C4-2B (cell line): Measurements from ENCODE around the gene GOSR2.

Source experiments
- H3K27ac ChIP-seq: fragments of 450-650 bp; 2 replicates; pipeline ENCODE4 v1.5.1; 2017
- ZFX ChIP-seq: fragments of 450-650 bp; IDR thresholded peaks from 2 replicates; pipeline ENCODE4 v1.6.1; 2017
- TF ChIP-seq, protein P1 (sequence below): fragments of 450-650 bp; conservative IDR thresholded peaks from 2 replicates; pipeline ENCODE4 v1.5.1; 2017; ENCODE audit warnings: mild to moderate bottlenecking

The GOSR2 gene

DNA sequence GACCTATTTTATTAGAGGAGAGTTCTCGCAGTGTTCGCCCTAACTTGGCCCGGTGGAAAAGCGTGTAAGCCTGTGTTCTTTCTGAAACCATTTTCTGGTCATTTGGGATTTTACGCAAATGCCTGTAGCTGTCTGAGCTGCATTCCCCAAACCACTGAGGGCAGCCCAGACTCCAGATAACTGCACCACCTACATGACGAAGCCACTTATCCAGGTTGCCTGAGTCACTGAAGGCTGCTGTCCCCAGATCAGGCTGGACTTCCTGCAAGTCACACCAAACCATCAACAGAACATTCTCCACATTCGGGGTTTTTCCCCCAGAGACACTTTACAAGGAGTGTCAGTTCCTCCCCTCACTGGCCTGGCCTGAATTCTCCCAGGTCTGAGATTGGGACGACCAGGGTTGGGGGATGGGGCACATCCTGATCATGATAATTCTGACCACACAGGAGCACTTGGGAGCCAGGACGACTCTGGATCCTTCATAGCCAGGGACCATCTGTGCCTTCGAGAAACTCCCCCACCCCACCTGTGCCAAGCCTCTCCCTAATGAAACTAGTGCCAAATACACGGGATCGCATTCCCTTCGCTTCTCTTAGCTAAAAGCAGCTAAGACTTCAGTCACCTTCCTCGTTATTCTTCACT is 53.8 kb downstream of the GOSR2 start:
- TF ChIP-seq, protein P1, sequence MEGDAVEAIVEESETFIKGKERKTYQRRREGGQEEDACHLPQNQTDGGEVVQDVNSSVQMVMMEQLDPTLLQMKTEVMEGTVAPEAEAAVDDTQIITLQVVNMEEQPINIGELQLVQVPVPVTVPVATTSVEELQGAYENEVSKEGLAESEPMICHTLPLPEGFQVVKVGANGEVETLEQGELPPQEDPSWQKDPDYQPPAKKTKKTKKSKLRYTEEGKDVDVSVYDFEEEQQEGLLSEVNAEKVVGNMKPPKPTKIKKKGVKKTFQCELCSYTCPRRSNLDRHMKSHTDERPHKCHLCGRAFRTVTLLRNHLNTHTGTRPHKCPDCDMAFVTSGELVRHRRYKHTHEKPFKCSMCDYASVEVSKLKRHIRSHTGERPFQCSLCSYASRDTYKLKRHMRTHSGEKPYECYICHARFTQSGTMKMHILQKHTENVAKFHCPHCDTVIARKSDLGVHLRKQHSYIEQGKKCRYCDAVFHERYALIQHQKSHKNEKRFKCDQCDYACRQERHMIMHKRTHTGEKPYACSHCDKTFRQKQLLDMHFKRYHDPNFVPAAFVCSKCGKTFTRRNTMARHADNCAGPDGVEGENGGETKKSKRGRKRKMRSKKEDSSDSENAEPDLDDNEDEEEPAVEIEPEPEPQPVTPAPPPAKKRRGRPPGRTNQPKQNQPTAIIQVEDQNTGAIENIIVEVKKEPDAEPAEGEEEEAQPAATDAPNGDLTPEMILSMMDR, result no peak
- TF ChIP-seq ZFX, result no peak
- no peak overlapping the region for H3K27ac ChIP-seq

DNA sequence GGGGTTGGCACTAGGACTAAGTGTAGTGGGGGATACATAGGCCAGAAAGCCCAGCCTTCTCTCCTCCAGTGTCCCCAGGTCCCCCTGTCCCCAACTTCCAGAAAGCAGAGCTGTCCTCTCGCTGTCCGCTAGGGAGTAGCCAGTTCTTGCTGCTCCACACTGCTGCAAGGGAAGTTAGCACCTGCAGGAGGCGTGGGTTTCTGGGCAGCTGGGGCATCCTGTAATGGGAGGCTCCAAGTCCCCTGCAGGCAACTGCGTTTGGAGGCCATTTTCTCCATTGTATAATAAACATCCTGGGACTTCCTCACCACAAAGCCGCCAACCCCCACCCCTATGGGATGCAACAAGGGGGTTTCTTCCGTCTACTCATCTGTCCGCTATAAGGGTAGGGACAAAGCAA is 54.4 kb downstream of the GOSR2 start:
- TF ChIP-seq ZFX, result no peak
- TF ChIP-seq, protein P1, result no peak
- no peak overlapping the region for H3K27ac ChIP-seq

DNA sequence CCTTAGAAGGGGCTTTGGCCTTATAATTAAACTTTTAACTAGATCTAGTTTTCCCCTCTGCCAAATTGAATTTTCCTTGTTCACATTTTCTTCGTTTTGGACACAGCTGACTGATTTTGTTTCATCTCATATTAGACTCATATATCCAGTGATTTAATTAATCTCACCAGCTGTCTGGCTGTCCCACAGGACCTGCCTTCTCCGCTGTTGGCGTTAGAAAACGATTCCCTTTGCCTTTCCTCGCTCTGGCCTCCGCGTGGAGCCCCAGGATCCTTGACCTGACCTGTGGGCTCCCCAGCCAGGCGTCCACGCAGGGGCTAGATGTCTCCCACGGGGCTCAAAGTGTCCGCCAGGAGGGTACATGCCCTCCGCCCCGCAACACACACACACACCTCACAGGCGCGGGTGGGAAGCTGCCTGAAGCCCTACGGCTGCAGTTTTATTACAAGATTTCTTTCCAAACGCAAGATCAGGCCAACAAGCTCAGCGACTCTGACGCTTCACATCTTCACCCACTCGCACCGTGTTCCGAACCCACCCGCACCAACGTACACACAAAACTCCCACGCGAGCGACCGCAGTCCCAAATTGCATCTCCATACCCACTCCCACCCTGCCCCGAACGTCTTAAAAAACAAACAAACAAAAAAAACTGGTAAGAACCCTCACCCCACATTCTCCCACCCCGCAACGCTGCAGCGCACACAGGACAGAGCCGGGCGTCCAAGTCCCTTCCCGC is 55.0 kb downstream of the GOSR2 start:
- TF ChIP-seq, protein P1, result no peak
- no peak for TF ChIP-seq ZFX
- H3K27ac ChIP-seq, result peak overlapping the region; percentile 70

DNA sequence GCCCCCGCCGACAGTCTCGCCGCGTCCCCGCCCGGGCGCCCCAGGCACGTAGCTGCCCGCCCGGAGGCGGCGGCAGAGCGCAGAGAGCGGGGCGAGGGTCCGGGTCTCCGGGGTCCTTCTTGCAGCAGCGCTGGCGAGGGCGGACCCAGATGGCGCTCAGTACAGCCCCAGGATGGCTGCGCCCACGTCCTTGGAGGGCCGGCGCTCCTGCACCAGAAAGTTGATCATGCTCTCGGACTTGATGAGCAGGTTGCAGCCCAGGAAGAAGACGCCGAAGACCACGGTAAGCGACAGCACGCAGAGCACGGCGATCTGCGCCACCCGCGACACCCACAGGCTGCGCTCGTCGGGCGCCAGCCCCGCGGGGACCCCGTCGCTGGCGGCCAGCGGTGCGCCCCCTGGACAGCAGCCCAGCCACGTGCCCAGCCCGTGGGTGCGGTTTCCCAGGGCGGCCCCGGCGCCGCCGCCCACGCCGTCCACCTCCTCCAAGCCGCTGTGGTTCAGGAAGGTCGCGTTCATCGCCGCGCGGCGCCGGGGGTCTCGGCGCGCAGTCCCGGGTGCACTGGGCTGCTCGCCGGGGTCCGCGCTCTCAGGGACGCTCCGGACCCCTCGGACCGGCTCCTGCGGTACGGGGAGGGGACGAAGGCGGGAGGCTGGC is 55.7 kb downstream of the GOSR2 start:
- TF ChIP-seq, protein P1, result no peak
- no peak for TF ChIP-seq ZFX
- H3K27ac ChIP-seq, result peak overlapping the region; percentile 70

DNA sequence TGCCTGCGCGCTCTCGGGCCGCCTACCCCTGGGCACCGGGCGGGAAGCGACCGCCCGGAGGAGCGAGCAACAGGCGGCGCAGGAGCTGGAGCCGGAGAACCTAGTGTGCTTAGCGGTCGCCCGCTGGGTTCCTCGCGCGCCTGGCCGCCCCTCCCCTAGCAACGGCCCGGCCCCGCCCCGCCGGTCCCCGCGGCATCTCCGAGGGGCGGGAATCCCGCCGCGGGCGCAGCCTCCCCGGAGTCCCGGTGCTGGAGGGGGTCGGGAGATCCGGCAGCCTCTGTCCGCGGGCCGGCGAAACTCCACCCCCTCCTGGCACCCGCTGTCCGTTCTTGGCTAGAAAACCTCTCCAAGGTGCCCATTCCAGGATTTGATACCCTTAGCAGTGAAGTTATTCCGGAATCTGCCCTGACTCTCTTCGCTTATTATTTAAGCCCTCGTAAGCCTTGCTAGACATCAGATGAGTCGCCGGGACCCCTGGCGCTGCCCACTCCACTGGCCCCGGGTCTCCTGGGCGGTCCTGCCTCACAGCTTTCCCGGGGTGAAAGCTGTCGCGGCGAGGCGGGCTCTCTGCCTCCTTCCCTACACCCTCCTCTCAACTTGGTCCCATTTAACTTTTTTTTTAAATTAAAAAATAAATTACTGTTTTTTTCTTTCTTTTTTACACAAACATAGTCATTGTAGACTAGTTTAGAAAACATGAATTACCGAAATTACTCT is 56.3 kb downstream of the GOSR2 start, which contains the start of gene RPRML:
RPRML (minus strand) TSS at position 107 of the 717 bp plus-strand sequence. CDS start 246 bp downstream, outside the sequence.
- TF ChIP-seq, protein P1, result no peak
- TF ChIP-seq ZFX, result no peak
- H3K27ac ChIP-seq, result peak within 1 kb of the TSS; percentile 70

DNA sequence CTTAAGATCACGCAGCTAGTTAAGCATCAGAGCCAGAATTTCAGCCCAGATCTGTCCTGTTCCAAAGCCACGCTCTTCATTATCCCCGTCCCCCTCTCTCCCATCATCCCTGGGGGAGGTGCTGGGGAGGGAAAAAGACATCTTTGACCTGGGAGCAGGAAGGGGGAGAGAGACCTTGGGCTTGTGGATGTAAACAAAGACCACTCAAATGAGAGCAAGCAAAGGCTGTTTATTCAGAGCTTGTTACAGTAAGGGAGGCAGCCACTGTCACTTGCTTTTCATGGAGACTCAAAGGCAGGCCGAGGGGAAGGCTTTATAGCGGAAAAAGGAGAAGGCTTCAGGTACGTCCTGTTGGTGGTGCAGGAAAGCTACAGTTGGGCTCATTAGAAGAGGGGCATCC is 59.6 kb downstream of the GOSR2 start:
- no peak overlapping the region for H3K27ac ChIP-seq
- no peak for TF ChIP-seq ZFX
- TF ChIP-seq, protein P1, result no peak
